Measurements from ENCODE around the gene CARD14.
"Not testable (repeated sequence)": the region's sequence is repeated elsewhere in the genome, so short reads cannot be mapped to it uniquely, and the experiment has no call there.

The CARD14 gene

GRCh38 chr17:80147035-80147822, 22.6 kb upstream of the CARD14 start, which contains the start of gene EIF4A3:
TSS of gene EIF4A3 (minus strand) at chr17:80147128. CDS start at chr17:80146961, 167 bp downstream.
- DNase-seq (ENCODE audit: low spot score) = peak; percentile 98

GRCh38 chr17:80151333-80151732, 18.5 kb upstream of the CARD14 start:
- no peak for DNase-seq (ENCODE audit: low spot score)

GRCh38 chr17:80152081-80152702, 17.6 kb upstream of the CARD14 start:
- DNase-seq (ENCODE audit: low spot score) = no peak

GRCh38 chr17:80153004-80153403, 16.8 kb upstream of the CARD14 start:
- no peak for DNase-seq (ENCODE audit: low spot score)

GRCh38 chr17:80154166-80154565, 15.7 kb upstream of the CARD14 start:
- DNase-seq (ENCODE audit: low spot score) = no peak

- not testable (repeated sequence) for DNase-seq (ENCODE audit: low spot score)
Observed at GRCh38 chr17:80155600-80155999, 14.2 kb upstream of the CARD14 start.

- no peak for DNase-seq (ENCODE audit: low spot score)
Observed at GRCh38 chr17:80158846-80159245, 11.0 kb upstream of the CARD14 start.

- DNase-seq (ENCODE audit: low spot score) = no peak
Observed at GRCh38 chr17:80160536-80160935, 9.3 kb upstream of the CARD14 start.

GRCh38 chr17:80163336-80163735, 6.5 kb upstream of the CARD14 start:
- no peak for DNase-seq (ENCODE audit: low spot score)

GRCh38 chr17:80164185-80164584, 5.6 kb upstream of the CARD14 start:
- no peak for DNase-seq (ENCODE audit: low spot score)

- DNase-seq (ENCODE audit: low spot score) = no peak
Observed at GRCh38 chr17:80166446-80166845, 3.4 kb upstream of the CARD14 start.

GRCh38 chr17:80168371-80168770, 1.5 kb upstream of the CARD14 start:
- DNase-seq (ENCODE audit: low spot score) = no peak

GRCh38 chr17:80169107-80169506, 723 bp upstream of the CARD14 start:
- no peak for DNase-seq (ENCODE audit: low spot score)

GRCh38 chr17:80171681-80172080, 1.9 kb downstream of the CARD14 start:
- no peak for DNase-seq (ENCODE audit: low spot score)

GRCh38 chr17:80173126-80173525, 3.3 kb downstream of the CARD14 start:
- DNase-seq (ENCODE audit: low spot score) = no peak

- no peak for DNase-seq (ENCODE audit: low spot score)
Observed at GRCh38 chr17:80173916-80174315, 4.1 kb downstream of the CARD14 start.

GRCh38 chr17:80176757-80177156, 6.9 kb downstream of the CARD14 start:
- DNase-seq (ENCODE audit: low spot score) = no peak

GRCh38 chr17:80177986-80178595, 8.3 kb downstream of the CARD14 start:
- peak; percentile 56 for DNase-seq (ENCODE audit: low spot score)

- DNase-seq (ENCODE audit: low spot score) = no peak
Observed at GRCh38 chr17:80180192-80180591, 10.4 kb downstream of the CARD14 start.

GRCh38 chr17:80181431-80181830, 11.6 kb downstream of the CARD14 start:
- DNase-seq (ENCODE audit: low spot score) = no peak

- DNase-seq (ENCODE audit: low spot score) = no peak
Observed at GRCh38 chr17:80182118-80182844, 12.5 kb downstream of the CARD14 start.

GRCh38 chr17:80182845-80183223, 13.0 kb downstream of the CARD14 start:
- no peak for DNase-seq (ENCODE audit: low spot score)
